Endometrial microvascular endothelial cells (primary cell): ENCODE data around the gene KDELR3. TPM values are rescaled to one million over a fixed set of nuclear protein-coding genes. Genes with fewer than 3 reads are reported as not detected.

ENCODE experiments used
- in situ Hi-C: cut with HindIII; loops from 2 replicates; pipeline ENCODE4 v1.10.0; 2017; ENCODE audit warnings: low sequenced_read_pairs, low pct_unique_long_range_greater_than_20kb; ENCODE audit errors: inconsistent ontology term
- total RNA-seq: library from RNA; depleted of rRNA; stranded (reverse); fragments of >200 nt; gene quantifications from one replicate; pipeline ENCODE4 v1.2.3, GENCODE V29; 2015; ENCODE audit errors: inconsistent ontology term

Gene KDELR3
- total RNA-seq, 1 donor from 2014 or later, result 41.3 TPM

DNA sequence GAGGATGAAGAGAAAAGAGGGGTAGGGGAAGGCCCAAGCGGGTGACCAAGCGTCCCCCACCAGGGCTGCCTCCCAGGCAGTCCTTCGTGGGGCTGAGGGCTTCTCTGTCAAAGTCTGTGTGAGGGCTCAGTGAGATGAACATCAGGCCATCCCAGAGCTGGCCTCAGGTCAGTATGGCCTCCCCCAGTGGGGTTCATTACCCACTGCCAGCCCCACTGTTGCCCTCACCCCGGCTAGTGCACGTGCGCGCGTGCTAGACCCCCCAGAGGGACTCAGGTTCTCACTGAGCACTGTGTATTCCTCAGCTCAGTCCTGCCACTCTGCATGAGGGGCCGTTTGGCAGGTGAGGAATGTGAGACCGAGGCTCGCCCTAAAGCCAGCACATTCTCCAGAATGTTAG, 3.3 kb downstream of the KDELR3 start:
- in situ Hi-C loops, result no loop called here

DNA sequence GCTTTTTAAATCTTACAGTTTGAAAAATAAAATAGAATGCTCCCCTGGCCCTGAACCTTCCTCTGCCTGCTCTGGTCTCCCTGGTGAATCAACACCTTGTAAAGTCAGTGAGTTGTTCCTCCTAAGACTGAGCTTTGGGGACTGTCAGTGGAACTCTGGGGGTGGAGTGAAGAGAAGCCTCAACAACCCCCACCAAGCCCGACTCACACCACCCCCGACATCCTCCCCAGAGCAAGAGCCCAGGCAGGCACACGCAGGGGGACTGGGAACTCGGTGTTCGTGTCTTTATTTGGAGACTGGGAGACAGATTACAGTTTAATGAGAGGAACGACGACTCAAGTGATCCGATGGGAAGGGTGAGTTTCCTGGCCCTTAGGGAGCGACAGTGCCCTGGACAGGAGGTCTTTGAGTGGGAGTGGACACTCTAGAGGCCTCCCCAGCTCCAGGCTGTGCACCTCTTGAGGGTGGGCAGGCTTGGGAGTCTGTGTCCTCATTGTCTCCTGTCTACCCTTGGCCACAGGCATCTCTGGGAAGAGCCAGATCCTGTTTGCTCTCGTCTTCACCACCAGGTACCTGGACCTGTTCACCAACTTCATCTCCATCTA, 6.2 kb downstream of the KDELR3 start:
- in situ Hi-C loops, result no loop called here

DNA sequence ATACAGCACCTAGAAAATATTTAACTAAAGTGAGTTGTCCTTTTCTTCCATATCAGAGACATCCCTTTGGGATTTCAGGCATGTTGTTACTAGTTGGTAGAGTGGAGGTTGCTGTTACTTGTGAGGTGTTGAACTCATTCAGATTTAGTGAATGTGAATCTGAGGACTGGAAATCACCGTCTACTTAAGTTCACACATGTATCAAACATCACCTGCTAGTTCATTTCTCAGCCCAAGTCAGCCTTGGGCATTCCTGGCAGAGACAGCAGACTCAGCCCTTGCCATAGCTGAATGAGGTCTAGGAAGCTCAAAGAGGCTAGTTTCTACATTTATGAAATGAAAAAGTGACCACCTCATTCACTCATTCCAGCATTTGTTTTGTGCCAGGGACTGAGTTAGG, 9.7 kb downstream of the KDELR3 start:
- in situ Hi-C loops, result no loop called here

DNA sequence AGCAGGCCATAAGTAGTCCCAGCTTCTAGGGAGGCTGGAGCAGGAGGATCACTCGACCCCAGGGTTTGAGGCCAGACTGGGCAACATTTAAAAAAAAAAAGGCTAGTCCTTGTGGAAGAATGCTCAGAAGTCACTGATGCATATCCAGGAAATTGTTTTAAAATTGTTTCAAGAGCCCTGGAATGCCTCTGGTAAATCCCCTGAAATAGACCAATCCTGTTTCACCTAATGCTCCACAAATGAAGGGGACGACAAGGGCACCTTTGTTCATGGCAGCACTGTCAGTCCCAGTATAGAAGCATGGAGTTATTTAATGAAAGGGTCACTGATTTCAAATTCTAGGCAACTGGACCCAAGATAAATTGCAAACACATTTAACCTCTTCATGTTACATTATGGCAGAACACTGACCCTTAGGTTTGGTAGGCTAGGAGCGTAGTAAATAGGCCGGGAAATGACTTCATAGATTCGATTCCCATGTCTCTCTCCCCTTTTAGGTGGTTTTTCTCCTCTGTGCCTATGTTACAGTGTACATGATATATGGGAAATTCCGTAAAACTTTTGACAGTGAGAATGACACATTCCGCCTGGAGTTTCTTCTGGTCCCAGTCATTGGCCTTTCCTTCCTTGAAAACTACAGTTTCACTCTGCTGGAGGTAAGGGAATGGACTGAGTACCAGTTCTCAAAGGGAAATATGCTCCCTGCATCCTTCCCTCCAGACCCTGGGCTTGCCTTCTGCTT, 11.4 kb downstream of the KDELR3 start:
- in situ Hi-C loops, result no loop called here

DNA sequence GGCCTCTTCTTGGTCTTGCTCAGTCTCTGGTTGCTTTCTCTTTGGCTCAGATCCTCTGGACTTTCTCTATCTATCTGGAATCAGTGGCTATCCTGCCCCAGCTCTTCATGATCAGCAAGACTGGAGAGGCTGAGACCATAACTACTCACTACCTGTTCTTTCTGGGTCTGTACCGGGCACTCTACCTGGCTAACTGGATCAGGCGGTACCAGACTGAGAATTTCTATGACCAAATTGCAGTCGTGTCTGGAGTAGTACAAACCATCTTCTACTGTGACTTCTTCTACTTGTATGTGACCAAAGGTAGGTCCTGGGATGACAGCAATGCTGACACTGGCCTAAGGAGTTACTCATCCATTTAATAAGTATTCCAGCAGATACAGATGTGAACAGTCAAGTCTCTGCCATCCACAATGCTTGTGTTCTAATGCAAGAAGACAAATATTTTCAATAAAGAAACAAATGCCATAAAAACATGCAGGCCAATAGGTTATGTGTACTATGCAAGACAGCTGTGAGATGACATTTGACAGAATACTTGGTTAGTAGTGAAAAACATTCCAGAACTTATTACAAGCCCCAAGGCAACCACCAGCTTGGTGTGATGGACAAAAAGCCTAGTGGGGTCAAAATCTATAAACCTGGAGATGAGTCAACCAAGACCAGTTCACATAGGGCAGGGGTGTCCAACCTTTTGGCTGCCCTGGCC, 13.4 kb downstream of the KDELR3 start:
- in situ Hi-C loops, result no loop called here

DNA sequence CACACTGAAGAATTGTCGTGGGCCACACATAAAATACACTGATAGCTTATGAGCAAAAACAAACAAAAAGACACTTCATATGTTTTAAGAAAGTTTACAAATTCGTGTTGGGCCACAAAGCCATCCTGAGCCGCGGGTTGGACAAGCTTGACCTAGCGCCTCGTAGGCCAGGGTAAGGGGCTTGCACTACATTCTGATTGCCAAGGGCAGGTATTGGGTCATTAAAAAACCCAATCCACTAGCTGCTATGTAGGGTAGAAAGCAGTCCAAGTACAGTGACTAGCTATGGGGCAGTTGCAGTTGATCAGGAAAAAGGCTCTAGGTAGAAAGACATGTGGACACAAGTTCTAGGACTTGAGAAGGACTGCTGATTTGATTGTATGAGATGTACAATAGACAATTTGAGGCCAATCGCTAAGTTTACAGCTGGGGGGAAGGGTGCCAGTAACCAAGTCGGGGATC, 14.0 kb downstream of the KDELR3 start:
- in situ Hi-C loops, result no loop called here

DNA sequence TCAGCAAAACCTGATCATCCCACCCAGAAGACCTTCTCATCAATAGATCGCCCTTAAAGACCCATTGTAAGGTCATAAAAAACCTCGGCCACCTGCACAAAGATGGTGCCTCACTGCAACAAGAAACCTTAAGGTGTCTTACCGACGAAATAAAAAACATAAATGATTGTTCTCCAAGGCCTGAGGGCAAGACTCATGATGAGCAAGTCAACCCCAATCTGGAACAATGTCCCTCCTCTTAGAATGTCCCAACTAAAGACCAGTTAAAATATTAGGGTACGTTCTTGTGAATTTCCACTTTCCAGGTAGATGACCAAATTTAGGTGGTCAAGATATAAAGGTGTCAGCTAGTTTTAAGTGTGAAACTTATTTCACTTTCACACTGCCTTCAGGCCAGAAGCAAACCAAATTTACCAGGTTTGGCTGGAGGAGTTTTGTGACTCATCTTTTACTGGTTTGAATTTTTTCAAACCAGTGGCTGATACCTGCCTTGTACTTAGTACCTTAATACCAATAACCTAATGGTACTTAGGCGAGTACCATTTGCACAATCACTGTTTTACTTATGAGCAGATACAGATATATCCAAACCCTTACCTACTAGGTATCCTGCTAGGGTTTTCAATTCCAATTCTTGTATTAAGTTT, 14.9 kb downstream of the KDELR3 start:
- in situ Hi-C loops, result no loop called here

DNA sequence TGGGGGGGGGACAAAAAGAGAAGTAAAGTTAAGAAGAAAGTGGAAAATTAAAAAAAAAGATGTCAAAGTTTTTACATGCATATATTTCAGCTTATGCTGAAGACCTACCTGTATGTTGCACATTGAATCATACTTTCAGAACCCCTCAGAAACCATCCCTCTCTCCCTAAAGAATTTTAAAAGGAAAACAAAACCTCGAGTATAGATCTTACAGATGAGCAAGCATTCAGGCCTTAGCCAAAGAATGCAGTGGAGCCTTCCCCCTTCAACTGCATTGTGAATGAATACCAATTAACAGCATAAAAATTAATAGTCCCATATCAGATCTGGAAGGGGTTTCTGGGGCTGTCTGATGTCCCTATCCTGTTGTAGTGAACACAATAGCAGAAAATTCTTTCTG, 16.3 kb downstream of the KDELR3 start:
- in situ Hi-C loops, result no loop called here

DNA sequence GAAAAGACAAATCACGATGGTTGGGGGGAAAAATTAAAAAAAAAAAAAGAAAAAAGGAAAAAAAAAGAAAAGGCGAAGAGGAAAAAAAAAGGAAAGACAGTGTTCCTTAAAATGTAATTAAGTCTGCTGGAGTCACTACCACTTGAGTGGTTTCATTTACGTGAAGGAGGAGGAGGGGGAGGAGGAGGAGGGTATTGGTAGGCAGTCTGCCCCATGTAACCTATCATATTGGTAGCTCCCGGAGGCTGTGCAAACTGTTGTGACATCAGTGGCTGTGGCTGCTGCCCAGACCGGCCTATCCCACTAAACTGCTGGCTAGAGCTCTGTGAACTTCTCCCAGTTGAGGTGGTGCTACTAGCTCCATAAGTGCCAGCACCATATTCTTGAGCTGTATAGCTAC, 17.9 kb downstream of the KDELR3 start:
- in situ Hi-C loops, result no loop called here

DNA sequence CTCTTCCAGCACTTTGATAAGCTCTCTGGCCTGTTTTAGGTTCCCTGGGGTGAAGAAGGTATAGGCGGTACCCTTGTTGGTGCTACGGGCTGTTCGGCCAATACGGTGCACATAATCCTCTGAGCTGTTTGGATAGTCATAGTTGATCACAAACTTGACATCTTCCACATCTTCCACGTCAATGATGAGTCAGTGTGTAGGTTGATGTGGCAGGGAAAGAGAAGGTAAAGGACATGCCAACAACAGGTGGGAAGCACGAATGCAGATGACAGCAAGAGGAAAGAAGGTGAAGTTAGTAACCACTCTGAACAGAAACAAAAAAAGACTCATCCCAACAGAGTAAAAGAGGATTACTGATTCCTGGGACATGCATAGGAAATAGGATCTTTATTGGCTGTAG, 20.1 kb downstream of the KDELR3 start:
- in situ Hi-C loops, result no loop called here

DNA sequence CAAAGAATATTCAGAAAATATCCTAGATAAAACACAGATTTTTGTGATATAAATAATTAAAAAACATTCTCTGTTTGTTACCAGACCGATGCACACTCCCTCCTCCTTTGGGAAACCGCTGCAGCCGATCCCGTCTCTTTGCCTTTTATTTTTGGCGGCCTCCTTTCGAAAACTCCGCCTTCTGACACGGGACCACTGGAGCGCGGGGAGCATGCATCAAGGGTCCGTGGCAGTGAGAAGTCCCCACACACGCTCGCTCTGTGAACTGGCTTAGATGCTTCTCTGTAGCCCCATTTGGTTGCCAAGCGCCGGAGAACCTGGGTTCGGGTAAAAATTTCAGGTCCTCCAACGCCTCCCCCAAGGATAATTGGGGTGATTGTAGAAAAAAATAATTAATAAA, 21.2 kb downstream of the KDELR3 start:
- in situ Hi-C loops, result no loop called here

DNA sequence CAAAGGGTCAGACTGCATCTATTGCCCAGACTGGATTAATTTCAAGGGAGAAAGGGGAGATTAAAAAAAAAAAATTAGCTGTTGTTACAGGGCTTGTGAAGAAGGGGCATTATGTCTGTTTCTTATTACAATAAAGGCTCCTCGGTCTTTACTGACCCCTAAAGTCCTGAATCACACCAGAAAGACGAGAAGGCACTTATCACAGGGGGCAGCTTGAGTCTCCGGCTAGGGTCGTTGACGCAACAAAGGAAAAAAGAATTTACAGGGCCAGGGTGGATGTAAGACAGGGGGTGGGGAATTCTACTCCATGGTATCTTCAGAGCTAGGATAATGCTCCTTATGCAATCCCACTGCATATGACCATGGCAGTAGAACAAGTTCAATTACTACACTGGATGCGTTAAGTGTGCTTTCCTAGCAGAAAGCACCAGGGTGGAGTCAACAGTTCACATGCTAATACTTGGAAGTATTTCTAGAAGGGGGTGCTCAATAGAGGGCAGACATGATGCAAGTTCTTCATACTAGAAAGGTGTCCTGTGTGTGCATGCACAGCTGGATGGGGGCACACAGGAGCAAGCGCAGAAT, 21.8 kb downstream of the KDELR3 start:
- in situ Hi-C loops, result no loop called here

DNA sequence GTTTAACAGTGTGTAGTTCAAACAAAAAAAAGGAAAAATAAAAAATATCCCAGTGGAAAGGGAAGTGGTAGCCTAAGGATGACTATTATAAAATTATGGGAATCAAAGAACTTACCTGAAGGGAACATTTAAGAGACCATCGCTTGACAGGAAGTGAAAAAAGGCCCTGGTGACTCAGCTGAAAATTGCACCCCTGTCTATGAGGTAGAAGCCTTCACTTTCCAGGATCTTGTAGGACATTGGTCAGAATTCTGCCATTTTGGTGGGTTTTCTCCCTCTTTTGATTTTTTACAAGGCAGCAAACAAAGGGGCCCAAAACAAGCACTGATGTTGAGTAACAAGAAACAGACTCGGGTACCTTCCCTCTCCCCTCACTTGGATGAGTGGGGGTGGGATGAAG, 22.6 kb downstream of the KDELR3 start:
- in situ Hi-C loops, result no loop called here

DNA sequence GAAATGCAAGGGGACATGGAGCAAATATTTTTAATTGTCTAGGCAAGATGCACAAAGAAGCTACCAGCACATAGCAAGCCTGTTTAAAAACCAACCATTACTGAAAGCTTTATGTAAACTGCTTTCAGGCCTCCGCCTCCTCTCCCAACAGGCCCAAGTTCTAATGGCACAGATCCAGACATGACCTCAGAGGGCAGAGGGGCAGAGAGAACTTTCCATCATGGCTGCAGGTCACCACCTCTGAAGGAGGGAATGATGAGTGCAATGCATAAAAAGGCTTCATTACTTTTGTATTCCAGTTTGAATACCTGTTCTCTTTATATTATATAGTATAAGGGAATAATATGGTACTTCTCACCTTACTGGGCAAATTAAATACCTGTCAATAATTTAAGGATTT, 23.0 kb downstream of the KDELR3 start:
- in situ Hi-C loops, result no loop called here

DNA sequence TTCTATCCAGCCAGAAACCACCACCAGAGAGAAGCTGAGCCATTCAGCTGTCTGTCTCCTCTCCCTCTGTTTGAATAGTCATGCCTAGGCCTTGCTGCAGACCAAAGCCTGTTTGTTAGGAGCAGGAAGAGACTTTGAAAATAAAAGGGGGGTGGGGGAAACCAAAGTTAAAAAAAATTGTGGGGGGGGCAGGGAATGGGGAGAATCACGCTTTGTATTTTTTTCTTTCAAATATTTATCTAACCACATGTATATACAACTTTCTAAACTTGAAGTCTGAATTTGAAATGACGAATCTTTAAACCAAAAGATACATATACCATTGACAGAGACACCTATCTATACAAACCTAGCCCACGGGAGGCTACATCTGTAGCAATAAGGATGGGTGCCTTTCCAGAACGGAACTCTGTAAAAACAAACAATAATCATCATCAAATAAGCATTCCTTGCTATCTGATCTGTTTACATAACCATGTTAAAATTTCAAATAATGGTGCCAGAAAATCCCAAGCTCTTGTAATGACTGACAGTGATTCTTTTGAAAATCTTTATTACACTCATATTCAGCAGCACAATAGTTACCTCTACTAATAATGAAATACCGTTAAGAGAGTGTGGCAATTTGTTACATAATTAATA, 23.9 kb downstream of the KDELR3 start:
- in situ Hi-C loops, result no loop called here

DNA sequence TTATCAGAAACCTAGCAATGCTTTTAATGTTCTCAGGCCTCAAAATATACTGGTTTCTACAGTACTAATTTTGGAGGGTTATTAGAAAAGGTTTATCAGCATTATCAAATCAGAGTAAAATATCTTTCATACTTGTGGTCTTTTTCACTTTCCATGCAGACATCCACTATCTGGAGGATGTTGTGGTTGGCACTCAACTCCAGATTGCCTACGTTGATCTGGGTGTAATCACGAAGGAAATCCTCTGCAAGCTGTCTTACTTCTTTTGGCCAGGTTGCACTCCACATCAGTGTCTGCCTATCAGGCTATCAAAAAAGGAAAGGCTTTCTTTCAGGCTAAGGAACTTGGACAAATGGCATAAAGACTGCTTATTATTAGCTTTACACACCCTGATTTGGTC, 26.6 kb downstream of the KDELR3 start:
- in situ Hi-C loops, result no loop called here

DNA sequence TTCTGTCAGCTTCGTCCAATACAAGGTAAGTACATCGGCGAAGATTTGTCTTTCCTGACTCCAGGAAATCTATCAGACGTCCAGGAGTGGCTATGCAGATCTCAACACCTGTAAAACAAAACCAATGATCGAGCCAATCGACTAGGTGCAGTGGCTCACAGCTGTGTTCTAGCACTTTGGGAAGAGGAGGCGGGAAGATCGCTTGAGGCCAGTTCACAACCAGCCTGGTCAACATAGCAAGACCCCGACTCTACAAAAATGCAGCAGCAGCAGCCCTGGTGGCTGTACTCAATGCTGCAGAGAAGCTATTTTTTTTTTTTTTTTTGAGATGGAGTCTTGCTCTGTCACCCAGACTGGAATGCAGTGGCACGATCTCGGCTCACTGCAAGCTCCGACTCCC, 27.0 kb downstream of the KDELR3 start:
- in situ Hi-C loops, result no loop called here

DNA sequence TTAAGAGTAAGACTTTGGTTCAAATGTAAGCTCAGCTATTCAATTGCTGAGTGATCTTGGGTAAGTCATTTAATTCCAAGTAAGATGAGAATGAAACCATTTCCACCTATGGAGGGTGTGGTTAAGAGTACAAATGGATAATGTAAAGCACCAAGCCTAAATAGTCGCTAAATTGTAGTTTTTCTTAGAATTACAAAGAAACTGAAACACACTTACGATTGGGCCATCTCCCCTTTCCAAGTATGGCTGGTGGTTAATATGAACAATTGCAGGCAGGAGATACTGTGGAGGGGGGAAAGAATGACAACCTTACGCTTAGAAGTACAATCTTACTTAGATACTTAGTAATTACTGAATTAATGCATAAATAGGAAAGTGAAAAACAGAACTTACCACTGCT, 30.0 kb downstream of the KDELR3 start:
- in situ Hi-C loops, result no loop called here
